GM04504 (cell line): ENCODE data around the gene OSBPL6.

Experiments
- DNase-seq: peaks from one replicate; pipeline ENCODE4 v3.0.0-alpha.2; 2012; ENCODE audit warnings: low read depth

The OSBPL6 gene

GRCh38 chr2:178359192-178359912 is 165.0 kb downstream of the OSBPL6 start:
- no peak for DNase-seq

- DNase-seq, result no peak
These were observed 167.3 kb downstream of the OSBPL6 start for GRCh38 chr2:178361588-178361987.

- DNase-seq, result no peak
These were observed 168.9 kb downstream of the OSBPL6 start for GRCh38 chr2:178363252-178363651.

GRCh38 chr2:178365116-178365515 is 170.8 kb downstream of the OSBPL6 start:
- no peak for DNase-seq

GRCh38 chr2:178366412-178366811 is 172.1 kb downstream of the OSBPL6 start:
- DNase-seq, result no peak

GRCh38 chr2:178367344-178367743 is 173.0 kb downstream of the OSBPL6 start:
- DNase-seq, result no peak

GRCh38 chr2:178374865-178375264 is 180.6 kb downstream of the OSBPL6 start:
- no peak for DNase-seq

GRCh38 chr2:178377046-178377445 is 182.7 kb downstream of the OSBPL6 start:
- no peak for DNase-seq

- DNase-seq, result no peak
These were observed 185.1 kb downstream of the OSBPL6 start for GRCh38 chr2:178379162-178380004.

GRCh38 chr2:178380763-178381162 is 186.5 kb downstream of the OSBPL6 start:
- no peak for DNase-seq

- no peak for DNase-seq
These were observed 189.4 kb downstream of the OSBPL6 start for GRCh38 chr2:178383718-178384117.

- no peak for DNase-seq
These were observed 191.4 kb downstream of the OSBPL6 start for GRCh38 chr2:178385595-178386148.

- no peak for DNase-seq
These were observed 192.8 kb downstream of the OSBPL6 start for GRCh38 chr2:178386986-178387597.

GRCh38 chr2:178388287-178388686 is 194.0 kb downstream of the OSBPL6 start:
- DNase-seq, result no peak

GRCh38 chr2:178391701-178392100 is 197.4 kb downstream of the OSBPL6 start:
- DNase-seq, result no peak

GRCh38 chr2:178392215-178392614 is 197.9 kb downstream of the OSBPL6 start:
- DNase-seq, result no peak

- no peak for DNase-seq
These were observed 200.5 kb downstream of the OSBPL6 start for GRCh38 chr2:178394859-178395258.

- DNase-seq, result no peak
These were observed 201.0 kb downstream of the OSBPL6 start for GRCh38 chr2:178395295-178395694.

GRCh38 chr2:178395941-178396570 is 201.7 kb downstream of the OSBPL6 start:
- no peak for DNase-seq

GRCh38 chr2:178397002-178397605 is 202.8 kb downstream of the OSBPL6 start:
- DNase-seq, result no peak

- DNase-seq, result no peak
These were observed 207.7 kb downstream of the OSBPL6 start for GRCh38 chr2:178401994-178402437.
